ENCODE measurements around the gene PRKCZ. TPM values are rescaled to one million over a fixed set of nuclear protein-coding genes. Genes with fewer than 3 reads are reported as not detected.

PRKCZ gene
- total RNA-seq, 1 experiment from 2014 or later, result 56.8 TPM

DNA sequence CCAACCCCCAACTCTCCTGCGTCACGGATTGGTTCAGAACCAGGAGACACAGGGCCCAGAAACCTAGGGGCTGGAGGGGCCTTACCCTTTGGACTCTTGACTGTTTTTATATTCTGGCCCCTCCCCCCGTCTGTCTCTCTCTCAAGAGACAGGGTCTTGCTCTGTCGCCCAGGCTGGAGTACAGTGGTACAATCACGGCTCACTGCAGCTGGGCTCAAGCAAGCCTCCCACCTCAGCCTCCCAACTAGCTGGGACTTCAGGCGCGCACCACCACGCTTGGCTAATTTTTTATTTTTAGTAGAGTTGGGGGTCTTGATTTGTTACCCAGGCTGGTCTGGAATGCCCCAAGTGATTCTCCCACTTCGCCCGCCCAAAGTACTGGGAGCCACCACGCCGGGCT, 52.5 kb downstream of the PRKCZ start:
- no peak for TF ChIP-seq EZH2 (IDR thresholded peaks at IDR 0.05; ENCODE audit: low read length, unreplicated experiment)
- TF ChIP-seq EZH2phosphoT487 (IDR thresholded peaks at IDR 0.05; ENCODE audit: borderline replicate concordance, low read length), result no peak
- no peak for TF ChIP-seq CTCF (conservative IDR thresholded peaks at IDR 0.05; ENCODE audit: low read depth, low read length)
- no peak overlapping the region for H3K9ac ChIP-seq (ENCODE audit: low read length)
- H3F3A ChIP-seq (ENCODE audit: low read length, unreplicated experiment), result no peaks in the 10 kb centered on the region
- H3K36me3 ChIP-seq (ENCODE audit: low read depth, low read length), result peaks cover 10% of the 10 kb centered on the region
- no peaks in the 10 kb centered on the region for H3K4me1 ChIP-seq (ENCODE audit: insufficient read depth, low read length)
- ATAC-seq (no peak), DNase-seq (no peak)
- ChIA-PET CTCF (no interaction called here), POLR2A (ENCODE audit: unreplicated experiment) (no interaction called here)
- no peak overlapping the region for H3K4me3 ChIP-seq (ENCODE audit: low read length)
- no peaks in the 10 kb centered on the region for H3K27me3 ChIP-seq (ENCODE audit: low read length)
- H3K9me2 ChIP-seq (replicated peaks; ENCODE audit: low read length), result no peaks in the 10 kb centered on the region
- no peak overlapping the region for H2AFZ ChIP-seq (ENCODE audit: low read length)
- no peaks in the 10 kb centered on the region for H4K20me1 ChIP-seq (ENCODE audit: low read length)
- no TSS peak for BruUV-seq (replicated peaks)
- H3K9me3 ChIP-seq (ENCODE audit: low read length), result peaks cover under 1% of the 10 kb centered on the region; the same call in 1 of the 2 replicates
- intact Hi-C loops (cut with micrococcal nuclease), result no loop called here
- no peak overlapping the region for H3K4me2 ChIP-seq (ENCODE audit: low read length)
- H3K27ac ChIP-seq (ENCODE audit: low read length), result no peak overlapping the region
- H3K79me2 ChIP-seq (ENCODE audit: low read length), result no peaks in the 10 kb centered on the region

DNA sequence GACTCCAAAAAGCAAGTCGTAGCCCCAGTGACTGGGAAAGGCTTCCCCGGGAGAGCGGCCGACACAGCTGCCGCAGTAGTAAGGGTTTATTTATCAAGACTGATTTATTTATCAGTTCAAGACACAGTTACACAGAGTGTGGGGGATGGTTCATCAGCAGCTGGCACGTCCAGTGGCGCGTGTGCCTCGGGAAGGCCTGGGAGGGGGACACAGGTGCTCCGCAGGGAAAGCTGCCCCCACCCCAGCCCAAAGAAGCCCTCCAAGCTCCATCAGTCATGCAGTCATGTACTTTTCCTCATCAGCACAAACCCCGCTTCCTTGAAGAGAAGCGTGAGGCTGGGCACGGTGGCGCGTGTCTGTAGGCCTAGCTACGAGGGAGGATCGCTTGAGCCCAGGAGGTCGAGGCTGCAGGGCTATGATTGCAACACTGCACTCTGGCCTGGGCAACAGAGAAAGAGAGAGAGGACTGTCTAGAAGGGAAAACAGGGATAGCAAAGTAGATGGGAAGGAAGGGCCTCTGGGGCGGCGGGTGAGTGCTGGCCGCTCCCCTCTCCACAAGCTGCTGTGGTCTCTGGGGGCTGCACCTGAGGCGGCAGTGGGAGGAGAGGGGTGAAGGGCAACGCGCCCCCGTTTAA, 53.2 kb downstream of the PRKCZ start:
- BruUV-seq (replicated peaks), result no TSS peak
- Histone ChIP-seq H2AFZ (ENCODE audit: low read length) (no peak overlapping the region), H3F3A (ENCODE audit: low read length, unreplicated experiment) (no peaks in the 10 kb centered on the region), H4K20me1 (ENCODE audit: low read length) (no peaks in the 10 kb centered on the region), H3K4me3 (ENCODE audit: low read length) (no peak overlapping the region), H3K79me2 (ENCODE audit: low read length) (no peaks in the 10 kb centered on the region), H3K9ac (ENCODE audit: low read length) (no peak overlapping the region), H3K27me3 (ENCODE audit: low read length) (no peaks in the 10 kb centered on the region), H3K36me3 (ENCODE audit: low read depth, low read length) (peaks cover 6% of the 10 kb centered on the region), H3K9me2 (replicated peaks; ENCODE audit: low read length) (no peaks in the 10 kb centered on the region), H3K4me2 (ENCODE audit: low read length) (no peak overlapping the region), H3K27ac (ENCODE audit: low read length) (no peak overlapping the region), H3K4me1 (ENCODE audit: insufficient read depth, low read length) (no peaks in the 10 kb centered on the region), H3K9me3 (ENCODE audit: low read length) (no peaks in the 10 kb centered on the region)
- intact Hi-C loops (cut with micrococcal nuclease), result no loop called here
- POLR2A ChIA-PET (ENCODE audit: unreplicated experiment), result no interaction called here
- no peak for DNase-seq
- TF ChIP-seq CTCF (conservative IDR thresholded peaks at IDR 0.05; ENCODE audit: low read depth, low read length) (no peak), EZH2 (IDR thresholded peaks at IDR 0.05; ENCODE audit: low read length, unreplicated experiment) (no peak), EZH2phosphoT487 (IDR thresholded peaks at IDR 0.05; ENCODE audit: borderline replicate concordance, low read length) (no peak)
- CTCF ChIA-PET, result no interaction called here
- ATAC-seq, result no peak

DNA sequence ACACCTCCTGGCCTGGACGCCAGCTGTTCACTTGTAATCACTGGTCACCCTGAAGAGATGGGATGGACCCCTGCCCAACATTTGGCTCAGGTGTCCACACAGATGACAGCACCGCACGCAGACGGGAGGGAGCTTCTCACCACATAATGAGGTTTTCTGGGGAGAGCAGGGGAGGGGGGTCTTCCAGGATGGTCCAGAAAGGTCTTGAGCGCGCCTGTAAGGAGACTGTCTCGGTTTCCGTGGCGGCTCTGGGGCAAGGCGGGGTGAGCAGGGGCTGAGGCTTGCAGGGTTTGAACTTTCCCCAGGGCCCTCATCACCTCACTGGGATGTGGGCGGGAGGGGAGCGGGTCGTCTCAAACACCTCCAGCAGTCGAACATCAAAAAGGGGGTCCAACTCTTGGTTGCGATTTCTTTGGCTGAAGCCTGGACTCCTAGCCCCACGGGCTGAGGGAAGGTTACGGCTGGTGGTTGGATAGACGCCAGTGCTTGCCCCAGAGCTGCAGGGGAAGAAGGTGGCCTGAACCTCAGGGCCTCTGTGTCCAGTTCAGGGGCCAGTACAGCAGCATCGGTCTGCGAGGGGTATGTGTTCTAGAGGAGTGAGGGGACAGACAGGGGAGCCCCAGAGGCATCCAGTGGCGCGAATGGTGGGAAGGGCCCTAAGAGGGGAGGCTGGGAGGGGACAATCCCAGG, 53.8 kb downstream of the PRKCZ start:
- peaks cover 4% of the 10 kb centered on the region for H3K36me3 ChIP-seq (ENCODE audit: low read depth, low read length)
- no peak overlapping the region for H2AFZ ChIP-seq (ENCODE audit: low read length)
- H3F3A ChIP-seq (ENCODE audit: low read length, unreplicated experiment), result no peaks in the 10 kb centered on the region
- H3K4me3 ChIP-seq (ENCODE audit: low read length), result no peak overlapping the region
- no peaks in the 10 kb centered on the region for H3K27me3 ChIP-seq (ENCODE audit: low read length)
- intact Hi-C loops (cut with micrococcal nuclease), result no loop called here
- H3K9me2 ChIP-seq (replicated peaks; ENCODE audit: low read length), result no peaks in the 10 kb centered on the region
- DNase-seq (no peak), ATAC-seq (no peak)
- H3K79me2 ChIP-seq (ENCODE audit: low read length), result no peaks in the 10 kb centered on the region
- no peaks in the 10 kb centered on the region for H3K9me3 ChIP-seq (ENCODE audit: low read length)
- no peak overlapping the region for H3K9ac ChIP-seq (ENCODE audit: low read length)
- ChIA-PET POLR2A (ENCODE audit: unreplicated experiment) (no interaction called here), CTCF (no interaction called here)
- BruUV-seq (replicated peaks), result no TSS peak
- no peaks in the 10 kb centered on the region for H3K4me1 ChIP-seq (ENCODE audit: insufficient read depth, low read length)
- no peak overlapping the region for H3K27ac ChIP-seq (ENCODE audit: low read length)
- TF ChIP-seq CTCF (conservative IDR thresholded peaks at IDR 0.05; ENCODE audit: low read depth, low read length) (no peak), EZH2phosphoT487 (IDR thresholded peaks at IDR 0.05; ENCODE audit: borderline replicate concordance, low read length) (no peak), EZH2 (IDR thresholded peaks at IDR 0.05; ENCODE audit: low read length, unreplicated experiment) (no peak)
- no peaks in the 10 kb centered on the region for H4K20me1 ChIP-seq (ENCODE audit: low read length)
- no peak overlapping the region for H3K4me2 ChIP-seq (ENCODE audit: low read length)

Data from PC-3 (cell line).